ENCODE results near the gene ADCY5.

ADCY5 gene

DNA sequence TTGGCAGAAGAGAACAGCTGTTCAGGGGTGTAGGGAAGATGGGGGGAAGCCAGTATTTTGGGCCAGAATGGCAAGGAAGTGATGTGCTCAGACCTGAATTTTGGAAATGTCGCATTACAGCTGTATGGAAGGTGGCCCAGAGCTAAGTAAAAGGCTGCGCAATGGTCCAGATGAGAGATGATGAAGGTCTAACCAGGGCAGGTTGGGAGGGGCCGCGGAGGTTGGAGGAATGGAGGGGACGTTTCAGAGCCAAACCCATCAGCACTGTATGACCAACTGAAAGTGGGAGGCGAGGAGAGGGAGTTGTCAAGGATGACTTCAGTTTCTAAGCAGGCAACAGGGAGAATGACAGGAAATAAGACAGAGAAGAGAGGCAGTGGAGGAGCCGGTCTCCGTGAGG, 60.8 kb downstream of the ADCY5 start:
- Histone ChIP-seq H3K27ac (ENCODE audit: low read length) (no peak overlapping the region), H3K4me2 (ENCODE audit: insufficient read depth, low read length) (no peak overlapping the region), H3K4me3 (ENCODE audit: low read depth in 1 of 2, low read length in 2 of 2) (no peak overlapping the region), H3K27me3 (ENCODE audit: insufficient read depth, low read length, poor library complexity) (peaks cover 36% of the 10 kb centered on the region), H4K20me1 (ENCODE audit: insufficient read depth, low read length) (no peaks in the 10 kb centered on the region), H3K4me1 (ENCODE audit: insufficient read depth, low read length) (no peaks in the 10 kb centered on the region), H3K79me2 (ENCODE audit: insufficient read depth, low read length) (no peaks in the 10 kb centered on the region), H3K36me3 (ENCODE audit: insufficient read depth, low read length) (no peaks in the 10 kb centered on the region), H2AFZ (ENCODE audit: low read depth, low read length) (no peak overlapping the region), H3K9me3 (ENCODE audit: insufficient read depth, low read length, severe bottlenecking) (no peaks in the 10 kb centered on the region), H3K9ac (ENCODE audit: low read depth, low read length) (no peak overlapping the region)
- ATAC-seq (ENCODE audit: insufficient read depth, low read depth) (no peak), DNase-seq (no peak)
- no peak for TF ChIP-seq EZH2 (IDR thresholded peaks at IDR 0.05; ENCODE audit: borderline replicate concordance, low read depth, low read length, severe bottlenecking)
- TF ChIP-seq, protein P1, sequence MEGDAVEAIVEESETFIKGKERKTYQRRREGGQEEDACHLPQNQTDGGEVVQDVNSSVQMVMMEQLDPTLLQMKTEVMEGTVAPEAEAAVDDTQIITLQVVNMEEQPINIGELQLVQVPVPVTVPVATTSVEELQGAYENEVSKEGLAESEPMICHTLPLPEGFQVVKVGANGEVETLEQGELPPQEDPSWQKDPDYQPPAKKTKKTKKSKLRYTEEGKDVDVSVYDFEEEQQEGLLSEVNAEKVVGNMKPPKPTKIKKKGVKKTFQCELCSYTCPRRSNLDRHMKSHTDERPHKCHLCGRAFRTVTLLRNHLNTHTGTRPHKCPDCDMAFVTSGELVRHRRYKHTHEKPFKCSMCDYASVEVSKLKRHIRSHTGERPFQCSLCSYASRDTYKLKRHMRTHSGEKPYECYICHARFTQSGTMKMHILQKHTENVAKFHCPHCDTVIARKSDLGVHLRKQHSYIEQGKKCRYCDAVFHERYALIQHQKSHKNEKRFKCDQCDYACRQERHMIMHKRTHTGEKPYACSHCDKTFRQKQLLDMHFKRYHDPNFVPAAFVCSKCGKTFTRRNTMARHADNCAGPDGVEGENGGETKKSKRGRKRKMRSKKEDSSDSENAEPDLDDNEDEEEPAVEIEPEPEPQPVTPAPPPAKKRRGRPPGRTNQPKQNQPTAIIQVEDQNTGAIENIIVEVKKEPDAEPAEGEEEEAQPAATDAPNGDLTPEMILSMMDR (IDR thresholded peaks at IDR 0.05; ENCODE audit: borderline replicate concordance, extremely low read depth, low read length, poor library complexity, severe bottlenecking): no peak

DNA sequence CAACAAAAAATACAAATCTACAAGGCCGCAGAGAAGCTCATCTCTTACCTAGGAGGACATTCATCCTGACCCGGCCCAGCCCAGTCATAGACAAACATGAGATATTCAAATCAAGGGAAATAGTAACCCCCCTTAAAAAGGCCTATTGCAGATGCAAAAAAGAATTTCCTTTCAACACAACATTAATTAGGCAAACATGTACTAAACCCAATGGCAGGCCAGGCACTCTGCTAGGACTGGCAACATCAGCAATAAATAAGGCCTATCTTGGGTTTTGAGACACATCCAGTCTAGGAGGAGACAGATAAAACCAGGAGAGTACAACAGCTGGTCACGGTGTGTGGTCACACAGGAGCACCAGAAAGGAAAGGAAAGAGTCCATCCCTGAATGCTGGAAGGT, 61.4 kb downstream of the ADCY5 start:
- Histone ChIP-seq H3K4me2 (ENCODE audit: insufficient read depth, low read length) (no peak overlapping the region), H3K4me3 (ENCODE audit: low read depth in 1 of 2, low read length in 2 of 2) (no peak overlapping the region), H4K20me1 (ENCODE audit: insufficient read depth, low read length) (no peaks in the 10 kb centered on the region), H3K27me3 (ENCODE audit: insufficient read depth, low read length, poor library complexity) (peaks cover 33% of the 10 kb centered on the region), H3K9me3 (ENCODE audit: insufficient read depth, low read length, severe bottlenecking) (no peaks in the 10 kb centered on the region), H3K27ac (ENCODE audit: low read length) (no peak overlapping the region), H2AFZ (ENCODE audit: low read depth, low read length) (no peak overlapping the region), H3K4me1 (ENCODE audit: insufficient read depth, low read length) (no peaks in the 10 kb centered on the region), H3K9ac (ENCODE audit: low read depth, low read length) (no peak overlapping the region), H3K36me3 (ENCODE audit: insufficient read depth, low read length) (no peaks in the 10 kb centered on the region), H3K79me2 (ENCODE audit: insufficient read depth, low read length) (no peaks in the 10 kb centered on the region)
- ATAC-seq (ENCODE audit: insufficient read depth, low read depth) (no peak), DNase-seq (no peak)
- TF ChIP-seq, protein P1 (IDR thresholded peaks at IDR 0.05; ENCODE audit: borderline replicate concordance, extremely low read depth, low read length, poor library complexity, severe bottlenecking): no peak
- TF ChIP-seq EZH2 (IDR thresholded peaks at IDR 0.05; ENCODE audit: borderline replicate concordance, low read depth, low read length, severe bottlenecking): no peak

- TF ChIP-seq, protein P1 (IDR thresholded peaks at IDR 0.05; ENCODE audit: borderline replicate concordance, extremely low read depth, low read length, poor library complexity, severe bottlenecking): no peak
- no peak for TF ChIP-seq EZH2 (IDR thresholded peaks at IDR 0.05; ENCODE audit: borderline replicate concordance, low read depth, low read length, severe bottlenecking)
- no peak overlapping the region for H2AFZ ChIP-seq (ENCODE audit: low read depth, low read length)
- no peak for ATAC-seq (ENCODE audit: insufficient read depth, low read depth)
- no peaks in the 10 kb centered on the region for H4K20me1 ChIP-seq (ENCODE audit: insufficient read depth, low read length)
- DNase-seq: no peak
- no peaks in the 10 kb centered on the region for H3K36me3 ChIP-seq (ENCODE audit: insufficient read depth, low read length)
- no peak overlapping the region for H3K4me2 ChIP-seq (ENCODE audit: insufficient read depth, low read length)
- peaks cover 36% of the 10 kb centered on the region for H3K27me3 ChIP-seq (ENCODE audit: insufficient read depth, low read length, poor library complexity)
- H3K27ac ChIP-seq (ENCODE audit: low read length): no peak overlapping the region
- H3K79me2 ChIP-seq (ENCODE audit: insufficient read depth, low read length): no peaks in the 10 kb centered on the region
- H3K4me1 ChIP-seq (ENCODE audit: insufficient read depth, low read length): no peaks in the 10 kb centered on the region
- H3K9me3 ChIP-seq (ENCODE audit: insufficient read depth, low read length, severe bottlenecking): no peaks in the 10 kb centered on the region
- no peak overlapping the region for H3K4me3 ChIP-seq (ENCODE audit: low read depth in 1 of 2, low read length in 2 of 2)
- H3K9ac ChIP-seq (ENCODE audit: low read depth, low read length): no peak overlapping the region
These were observed 62.3 kb downstream of the ADCY5 start for GRCh38 chr3:123386477-123387040.

- Histone ChIP-seq H3K4me3 (ENCODE audit: low read depth in 1 of 2, low read length in 2 of 2) (no peak overlapping the region), H2AFZ (ENCODE audit: low read depth, low read length) (no peak overlapping the region), H3K4me2 (ENCODE audit: insufficient read depth, low read length) (no peak overlapping the region), H3K36me3 (ENCODE audit: insufficient read depth, low read length) (no peaks in the 10 kb centered on the region), H3K27me3 (ENCODE audit: insufficient read depth, low read length, poor library complexity) (peaks cover 39% of the 10 kb centered on the region), H3K9me3 (ENCODE audit: insufficient read depth, low read length, severe bottlenecking) (no peaks in the 10 kb centered on the region), H3K27ac (ENCODE audit: low read length) (no peak overlapping the region), H3K4me1 (ENCODE audit: insufficient read depth, low read length) (no peaks in the 10 kb centered on the region), H3K79me2 (ENCODE audit: insufficient read depth, low read length) (no peaks in the 10 kb centered on the region), H3K9ac (ENCODE audit: low read depth, low read length) (no peak overlapping the region), H4K20me1 (ENCODE audit: insufficient read depth, low read length) (no peaks in the 10 kb centered on the region)
- ATAC-seq (ENCODE audit: insufficient read depth, low read depth) (no peak), DNase-seq (no peak)
- no peak for TF ChIP-seq EZH2 (IDR thresholded peaks at IDR 0.05; ENCODE audit: borderline replicate concordance, low read depth, low read length, severe bottlenecking)
- TF ChIP-seq, protein P1 (IDR thresholded peaks at IDR 0.05; ENCODE audit: borderline replicate concordance, extremely low read depth, low read length, poor library complexity, severe bottlenecking): no peak
These were observed 62.9 kb downstream of the ADCY5 start for GRCh38 chr3:123385981-123386380.
